Stimulated activated CD4-positive, alpha-beta T cell treated with anti-CD3 and anti-CD28 coated beads, Interleukin-12 subunit alpha, Interleukin-12 subunit beta, amount 100 ng/mL, for 24 hours (primary cell): ENCODE data around the gene EBLN2.

Experiments
- DNase-seq, 2 experiments: peaks; one replicate each; pipeline ENCODE4 v3.0.0-alpha.2; 2020; ENCODE audit warnings: low read depth in 2 of 2

Gene EBLN2

GRCh38 chr3:73061416-73061815 is at the start of gene EBLN2:
TSS of gene EBLN2 (plus strand) at chr3:73061659. CDS start at chr3:73062082, 423 bp downstream.
- DNase-seq = no peak

GRCh38 chr3:73018298-73018697 is 43.2 kb upstream of the EBLN2 start:
- no peak for DNase-seq

- no peak for DNase-seq
These were observed 42.5 kb upstream of the EBLN2 start for GRCh38 chr3:73018790-73019441.

GRCh38 chr3:73021301-73021835 is 40.1 kb upstream of the EBLN2 start:
- no peak for DNase-seq

GRCh38 chr3:73024836-73025235 is 36.6 kb upstream of the EBLN2 start:
- DNase-seq = no peak

GRCh38 chr3:73026111-73026759 is 35.2 kb upstream of the EBLN2 start:
- DNase-seq = no peak

DNA sequence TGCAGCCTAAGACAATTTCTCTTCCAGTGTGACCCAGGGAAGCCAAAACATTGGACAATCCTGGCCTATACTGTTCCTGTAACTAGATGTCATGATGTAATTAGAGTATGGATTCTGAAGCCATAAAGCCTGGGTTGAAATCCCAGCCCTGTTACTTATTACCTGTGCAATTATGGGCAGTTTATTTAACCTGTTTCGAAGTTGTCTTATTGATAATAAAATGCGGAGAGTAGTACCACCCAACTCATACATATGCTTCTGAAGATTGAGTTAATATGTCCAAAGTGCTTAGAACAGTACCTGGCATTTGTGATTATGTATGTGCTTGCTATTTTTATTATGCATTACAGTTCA is 34.7 kb upstream of the EBLN2 start:
- DNase-seq = no peak

- no peak for DNase-seq
These were observed 32.7 kb upstream of the EBLN2 start for GRCh38 chr3:73028803-73029202.

DNA sequence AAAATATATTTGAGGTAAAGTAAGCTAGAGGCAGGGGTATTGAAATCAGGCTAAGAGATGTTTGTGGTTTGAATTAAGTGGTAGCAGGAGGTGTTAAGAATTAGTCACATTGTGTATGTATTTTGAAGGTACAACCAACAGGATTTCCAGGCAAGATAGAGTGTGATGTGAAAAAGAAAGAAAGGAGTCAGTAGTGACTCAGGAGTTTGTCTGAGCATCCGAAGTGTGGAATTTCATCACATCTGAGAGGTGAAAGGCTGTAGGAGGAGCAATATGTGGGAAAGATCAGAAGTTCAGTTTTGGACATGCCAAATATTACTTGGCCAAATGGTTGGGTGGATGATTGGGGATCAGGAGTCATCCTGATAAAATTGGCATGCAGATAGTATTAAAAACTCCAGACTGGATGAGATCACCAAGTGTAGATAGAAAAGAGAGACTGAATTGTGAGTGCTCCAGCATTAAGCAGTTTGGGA is 32.1 kb upstream of the EBLN2 start:
- no peak for DNase-seq

DNA sequence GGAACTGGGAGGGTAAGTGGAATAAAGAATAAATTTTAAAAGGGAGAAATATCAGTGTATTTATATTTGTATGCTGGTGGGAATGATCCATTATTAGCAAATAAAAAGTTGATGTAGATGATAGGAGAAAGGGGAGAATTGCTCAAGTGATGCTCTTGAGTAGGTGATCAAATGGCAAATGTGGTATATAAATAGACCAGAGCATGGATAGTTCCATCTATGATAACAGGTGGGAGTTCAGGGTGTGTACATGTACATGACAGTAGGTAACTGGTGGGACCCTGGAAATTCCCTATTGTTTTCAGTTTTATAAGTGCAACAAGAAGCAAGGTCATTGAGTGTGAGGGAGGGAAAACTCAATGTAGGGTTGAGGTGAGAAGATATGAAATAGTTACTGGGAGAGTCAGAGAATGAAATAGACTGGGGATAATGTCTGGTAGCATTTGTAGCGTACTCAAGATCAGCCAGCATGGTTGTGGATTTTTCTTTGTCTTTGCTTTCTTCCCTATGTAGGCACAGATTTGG is 31.3 kb upstream of the EBLN2 start:
- DNase-seq = no peak

DNA sequence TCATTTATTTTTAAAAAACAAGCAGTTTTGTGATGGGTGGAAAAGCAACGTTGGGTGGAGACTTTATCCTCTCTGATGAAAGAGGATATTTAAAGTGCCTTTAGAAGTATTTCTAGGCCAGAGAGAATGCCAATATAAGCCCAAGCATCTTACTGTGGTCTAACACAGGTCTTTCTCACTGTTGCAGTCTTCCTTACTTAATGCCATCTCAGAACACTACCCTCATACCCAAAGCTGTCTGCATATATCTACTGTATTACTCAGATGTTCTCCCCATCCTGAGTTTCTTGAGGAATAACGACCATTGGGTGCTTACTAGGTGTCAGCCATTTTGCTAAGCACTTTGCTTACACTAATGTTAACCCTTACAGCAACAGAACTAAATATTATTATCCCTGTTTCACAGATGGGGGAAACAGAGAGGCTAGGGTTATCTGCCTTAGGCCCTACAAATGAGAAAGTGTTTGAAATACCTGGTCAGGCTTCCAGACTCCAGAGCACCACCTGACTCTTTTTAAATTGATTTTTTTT is 29.8 kb upstream of the EBLN2 start:
- no peak for DNase-seq

DNA sequence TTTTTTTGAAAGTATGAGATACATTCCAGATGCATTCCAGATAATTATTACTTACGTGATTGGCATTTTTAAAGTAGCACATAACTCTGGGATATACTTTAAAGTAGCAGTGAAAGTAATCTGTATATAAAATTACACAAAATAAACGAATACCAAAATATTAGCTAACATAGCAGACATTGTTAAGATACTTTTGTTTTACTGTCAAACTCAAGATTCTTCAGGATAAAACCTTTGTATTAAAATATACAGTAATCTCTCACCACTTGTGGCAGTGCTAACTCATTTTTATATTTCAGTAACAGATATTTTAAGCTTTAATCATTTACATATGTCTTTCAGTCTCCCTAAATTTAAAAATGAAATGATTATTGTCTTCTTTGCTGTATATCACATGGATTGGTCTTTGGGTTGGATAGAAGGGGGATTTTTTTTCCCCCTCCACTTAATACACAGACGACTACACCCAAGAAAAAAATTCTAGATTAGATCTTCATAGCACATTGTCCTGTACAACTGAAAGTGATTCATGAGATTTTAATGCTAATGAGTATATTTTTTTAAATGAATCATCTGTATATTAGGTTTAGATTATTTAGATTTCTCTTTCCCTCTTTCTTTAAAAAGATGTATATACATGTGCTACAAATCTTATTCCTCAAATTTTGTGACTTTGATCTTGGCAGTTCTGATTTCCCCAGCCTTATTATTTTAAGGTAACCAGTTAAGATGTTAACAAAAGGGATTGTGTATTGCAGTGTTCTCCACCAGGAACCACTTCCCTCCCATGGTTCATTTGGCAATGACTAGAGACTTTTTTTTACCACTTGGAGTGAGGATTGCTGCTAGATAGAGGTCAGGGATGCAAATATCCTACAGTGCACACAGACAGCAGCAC is 24.5 kb upstream of the EBLN2 start:
- DNase-seq = no peak

DNA sequence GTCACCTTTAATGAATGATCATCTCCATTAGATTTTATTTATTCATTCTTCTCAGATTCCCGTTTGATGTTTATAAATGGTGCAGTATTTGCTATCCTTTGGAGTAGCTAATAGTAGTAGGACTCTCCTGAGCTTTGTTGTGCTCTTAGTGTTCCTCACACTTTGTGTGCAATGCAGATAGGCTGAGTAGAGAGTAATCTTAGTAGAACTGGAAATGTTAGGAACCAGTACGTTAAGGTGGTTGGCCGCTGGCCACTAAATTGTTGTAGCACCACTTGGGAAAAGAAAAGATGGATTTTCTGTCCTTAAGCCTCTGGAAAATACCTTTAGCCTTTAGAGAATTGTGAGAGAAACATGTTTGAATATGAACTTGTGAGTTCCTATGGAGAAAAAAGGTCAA is 19.9 kb upstream of the EBLN2 start:
- DNase-seq = no peak

DNA sequence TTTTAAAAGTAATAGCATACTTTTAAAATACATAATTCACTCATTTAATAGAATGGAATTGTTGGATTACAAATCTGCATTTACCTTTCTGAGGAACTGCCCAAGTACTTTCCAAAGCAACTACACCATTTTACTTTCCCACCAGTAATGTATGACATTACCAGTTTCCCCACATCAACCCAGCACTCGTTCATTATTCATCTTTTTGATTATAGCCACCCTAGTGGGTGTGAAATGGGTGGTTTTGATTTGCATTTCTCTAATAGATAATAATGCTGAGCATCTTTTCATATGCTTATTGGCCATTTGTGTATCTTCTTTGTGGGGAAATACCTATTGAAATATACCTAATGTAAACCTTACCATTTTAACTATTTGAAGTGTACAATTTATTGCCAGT is 18.0 kb upstream of the EBLN2 start:
- DNase-seq = no peak

DNA sequence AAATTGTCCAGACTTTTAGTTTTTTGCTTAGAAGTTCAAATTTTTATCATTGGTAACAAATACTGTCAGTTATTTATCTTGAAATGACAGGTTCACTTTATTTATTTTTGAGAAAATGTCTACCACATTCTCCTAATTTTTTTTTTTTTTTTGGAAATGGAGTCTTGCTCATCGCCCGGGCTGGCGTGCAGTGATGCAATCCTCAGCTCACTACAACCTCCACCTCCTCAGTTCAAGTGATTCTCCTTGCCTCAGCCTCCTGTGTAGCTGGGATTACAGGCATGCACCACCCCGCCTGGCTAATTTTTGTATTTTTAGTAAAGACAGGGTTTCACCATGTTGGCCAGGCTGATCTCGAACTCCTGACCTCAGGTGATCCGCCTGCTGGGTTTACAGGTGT is 16.1 kb upstream of the EBLN2 start:
- DNase-seq = no peak

DNA sequence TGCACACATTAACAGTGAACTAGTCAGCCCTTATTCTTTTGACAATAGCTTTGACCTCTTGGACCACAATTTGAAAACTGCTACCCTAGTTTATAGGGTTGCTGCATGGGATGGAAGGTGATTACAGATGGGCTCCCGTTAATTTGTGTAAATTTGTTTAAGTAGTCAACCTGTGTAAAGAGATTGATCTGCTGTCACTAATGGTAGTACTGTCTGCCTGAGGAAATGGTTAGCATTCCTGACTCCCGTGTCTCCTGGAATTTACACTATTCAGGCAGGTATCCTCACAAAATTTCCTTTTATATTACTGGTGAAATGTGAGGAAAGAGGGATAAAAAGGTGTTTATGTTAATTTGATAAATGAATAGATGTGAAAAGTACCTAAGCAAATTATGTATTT is 15.3 kb upstream of the EBLN2 start:
- no peak for DNase-seq

- no peak for DNase-seq
These were observed 12.1 kb upstream of the EBLN2 start for GRCh38 chr3:73049319-73049718.

DNA sequence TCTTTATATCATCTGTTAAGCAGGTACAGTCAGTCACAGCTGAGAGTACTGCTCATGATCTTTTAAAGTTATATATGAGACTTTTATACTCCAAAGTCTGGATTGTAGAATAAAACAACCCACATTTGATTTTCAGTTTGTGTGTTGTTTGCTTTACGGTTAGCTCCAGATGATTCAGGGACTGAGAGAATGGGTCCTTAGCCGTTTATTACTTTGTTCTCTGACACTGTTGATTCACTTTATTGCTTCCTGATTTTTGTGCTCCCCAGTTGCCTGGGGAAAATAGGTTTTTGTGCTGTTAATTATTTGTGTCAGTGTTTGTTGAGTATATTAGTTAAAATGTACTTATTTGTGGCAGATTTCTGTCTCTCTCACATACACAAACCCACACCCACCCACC is 8.6 kb upstream of the EBLN2 start:
- no peak for DNase-seq

DNA sequence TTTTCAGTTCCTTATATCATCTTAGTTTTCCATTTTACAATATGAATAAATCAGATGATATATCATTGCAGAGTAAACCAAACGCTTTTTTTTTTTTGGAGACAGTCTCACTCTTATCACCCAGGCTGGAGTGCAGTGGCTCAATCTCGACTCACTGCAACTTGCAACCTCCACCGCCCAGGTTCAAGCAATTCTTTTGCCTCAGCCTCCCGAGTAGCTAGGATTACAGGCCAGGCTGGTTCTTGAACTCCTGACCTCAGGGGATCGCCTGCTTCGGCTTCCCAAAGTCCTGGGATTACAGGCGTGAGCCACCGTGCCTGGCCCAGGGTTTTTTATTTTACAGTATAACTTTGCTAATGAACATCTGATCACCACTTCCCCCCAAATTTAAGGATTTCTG is 5.9 kb upstream of the EBLN2 start:
- DNase-seq = no peak

GRCh38 chr3:73056014-73056844 is 5.2 kb upstream of the EBLN2 start:
- DNase-seq = no peak

GRCh38 chr3:73056845-73057150 is 4.7 kb upstream of the EBLN2 start:
- DNase-seq = no peak
